ENCODE data around the gene ARHGEF33.
"Not testable (repeated sequence)": the region's sequence is repeated elsewhere in the genome, so short reads cannot be mapped to it uniquely, and the experiment has no call there.

DNA sequence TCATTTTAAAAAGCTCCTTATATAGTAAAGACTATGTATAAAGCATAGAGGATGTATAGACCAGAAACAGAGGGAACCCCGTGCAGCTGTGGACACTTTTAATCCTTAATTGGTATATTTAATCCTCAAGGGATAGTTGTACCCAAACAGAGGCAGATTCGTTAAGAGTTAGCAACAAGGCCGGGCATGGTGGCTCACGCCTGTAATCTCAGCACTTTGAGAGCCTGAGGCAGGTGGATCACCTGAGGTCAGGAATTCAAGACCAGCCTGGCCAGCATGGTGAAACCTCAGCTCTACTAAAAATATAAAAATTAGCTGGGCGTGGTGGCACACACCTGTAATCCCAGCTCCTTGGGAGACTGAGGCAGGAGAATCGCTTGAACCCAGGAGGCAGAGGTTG lies 46.8 kb downstream of the ARHGEF33 start:
- TF ChIP-seq, protein P1, sequence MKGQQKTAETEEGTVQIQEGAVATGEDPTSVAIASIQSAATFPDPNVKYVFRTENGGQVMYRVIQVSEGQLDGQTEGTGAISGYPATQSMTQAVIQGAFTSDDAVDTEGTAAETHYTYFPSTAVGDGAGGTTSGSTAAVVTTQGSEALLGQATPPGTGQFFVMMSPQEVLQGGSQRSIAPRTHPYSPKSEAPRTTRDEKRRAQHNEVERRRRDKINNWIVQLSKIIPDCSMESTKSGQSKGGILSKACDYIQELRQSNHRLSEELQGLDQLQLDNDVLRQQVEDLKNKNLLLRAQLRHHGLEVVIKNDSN (IDR thresholded peaks at IDR 0.05; ENCODE audit: borderline replicate concordance, low read depth), result not testable (repeated sequence)
- TF ChIP-seq, protein P2, sequence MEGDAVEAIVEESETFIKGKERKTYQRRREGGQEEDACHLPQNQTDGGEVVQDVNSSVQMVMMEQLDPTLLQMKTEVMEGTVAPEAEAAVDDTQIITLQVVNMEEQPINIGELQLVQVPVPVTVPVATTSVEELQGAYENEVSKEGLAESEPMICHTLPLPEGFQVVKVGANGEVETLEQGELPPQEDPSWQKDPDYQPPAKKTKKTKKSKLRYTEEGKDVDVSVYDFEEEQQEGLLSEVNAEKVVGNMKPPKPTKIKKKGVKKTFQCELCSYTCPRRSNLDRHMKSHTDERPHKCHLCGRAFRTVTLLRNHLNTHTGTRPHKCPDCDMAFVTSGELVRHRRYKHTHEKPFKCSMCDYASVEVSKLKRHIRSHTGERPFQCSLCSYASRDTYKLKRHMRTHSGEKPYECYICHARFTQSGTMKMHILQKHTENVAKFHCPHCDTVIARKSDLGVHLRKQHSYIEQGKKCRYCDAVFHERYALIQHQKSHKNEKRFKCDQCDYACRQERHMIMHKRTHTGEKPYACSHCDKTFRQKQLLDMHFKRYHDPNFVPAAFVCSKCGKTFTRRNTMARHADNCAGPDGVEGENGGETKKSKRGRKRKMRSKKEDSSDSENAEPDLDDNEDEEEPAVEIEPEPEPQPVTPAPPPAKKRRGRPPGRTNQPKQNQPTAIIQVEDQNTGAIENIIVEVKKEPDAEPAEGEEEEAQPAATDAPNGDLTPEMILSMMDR (IDR thresholded peaks at IDR 0.05), result not testable (repeated sequence)
- TF ChIP-seq EZH2phosphoT487 (IDR thresholded peaks at IDR 0.05; ENCODE audit: borderline replicate concordance, low read depth); GATA2 (CRISPR knock-in tag; IDR thresholded peaks at IDR 0.05); RCOR1 (IDR thresholded peaks at IDR 0.05; ENCODE audit: low read length); TAF1 (IDR thresholded peaks at IDR 0.05; ENCODE audit: borderline replicate concordance, low read depth, low read length); JUND (IDR thresholded peaks at IDR 0.05); POLR2AphosphoS5 (IDR thresholded peaks at IDR 0.05; ENCODE audit: low read depth, low read length): not testable (repeated sequence)
- TF ChIP-seq, protein P3, sequence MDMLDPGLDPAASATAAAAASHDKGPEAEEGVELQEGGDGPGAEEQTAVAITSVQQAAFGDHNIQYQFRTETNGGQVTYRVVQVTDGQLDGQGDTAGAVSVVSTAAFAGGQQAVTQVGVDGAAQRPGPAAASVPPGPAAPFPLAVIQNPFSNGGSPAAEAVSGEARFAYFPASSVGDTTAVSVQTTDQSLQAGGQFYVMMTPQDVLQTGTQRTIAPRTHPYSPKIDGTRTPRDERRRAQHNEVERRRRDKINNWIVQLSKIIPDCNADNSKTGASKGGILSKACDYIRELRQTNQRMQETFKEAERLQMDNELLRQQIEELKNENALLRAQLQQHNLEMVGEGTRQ (IDR thresholded peaks at IDR 0.05; ENCODE audit: borderline replicate concordance, low read depth, low read length), result not testable (repeated sequence)

All from SK-N-SH (cell line).